HAP-1 (cell line): ENCODE results near the gene CALCA.

Source experiments
- DNase-seq, 2 experiments: peaks; one replicate each; pipeline ENCODE4 v3.0.0-alpha.2; 2016 to 2020; ENCODE audit warnings: low spot score in 2 of 2
- H3K27me3 ChIP-seq: fragments of 250-450 bp; sonication (Bioruptor Pico); 2 replicates; pipeline ENCODE4 v1.5.1; 2020; ENCODE audit warnings: low read depth, mild to moderate bottlenecking, moderate library complexity
- H3K36me3 ChIP-seq: fragments of 250-450 bp; sonication (Bioruptor Pico); replicated peaks from 2 replicates; pipeline ENCODE4 v1.5.1; 2020; ENCODE audit warnings: mild to moderate bottlenecking
- H3K4me1 ChIP-seq: fragments of 250-450 bp; sonication (Bioruptor Pico); 2 replicates; pipeline ENCODE4 v1.5.1; 2020; ENCODE audit warnings: mild to moderate bottlenecking
- H3K4me3 ChIP-seq: fragments of 250-450 bp; sonication (Bioruptor Pico); 2 replicates; pipeline ENCODE4 v1.5.1; 2020; ENCODE audit warnings: mild to moderate bottlenecking, moderate library complexity
- H3K9me3 ChIP-seq: fragments of 250-450 bp; sonication (Bioruptor Pico); 2 replicates; pipeline ENCODE4 v1.5.1; 2020; ENCODE audit warnings: mild to moderate bottlenecking, moderate library complexity
- in situ Hi-C: fragments of 300-500 bp; cut with MboI; formaldehyde crosslinking; loops from 3 replicates; pipeline ENCODE4 v1.14.3; 2020; ENCODE audit warnings: low sequenced_read_pairs, inconsistent platforms, mixed read lengths

Gene CALCA

GRCh38 chr11:14924318-14924717 lies 47.8 kb downstream of the CALCA start:
- in situ Hi-C loops: no loop called here
- no peak for DNase-seq

More at GRCh38 chr11:14924318-14924717, 47.8 kb downstream of the CALCA start:
- Histone ChIP-seq H3K27me3 (0 out of 2 replicates have a peak, but pooled peaks cover 3% of the 10 kb centered on the region), H3K36me3 (no peaks in the 10 kb centered on the region), H3K4me1 (no peaks in the 10 kb centered on the region), H3K9me3 (no peaks in the 10 kb centered on the region), H3K4me3 (no peak overlapping the region)
